AG04450 (cell line): ENCODE data around the gene CD83. TPM values are rescaled to one million over a fixed set of nuclear protein-coding genes. Genes with fewer than 3 reads are reported as not detected.
"Not testable (repeated sequence)": the region's sequence is repeated elsewhere in the genome, so short reads cannot be mapped to it uniquely, and the experiment has no call there.

Experiments
- CTCF ChIA-PET: fragments of 300-600, 350-600 bp; formaldehyde crosslinking; extraction: SDS; loops from one replicate; lab custom pipeline; 2022; ENCODE audit warnings: antibody characterized with exemption, inconsistent platforms; lab: Charles Lee
- POLR2A ChIA-PET: fragments of 350-600 bp; formaldehyde crosslinking; extraction: SDS; loops from one replicate; lab custom pipeline; 2021; ENCODE audit warnings: antibody characterized with exemption, inconsistent platforms; lab: Yijun Ruan, JAX
- DNase-seq: peaks from one replicate; pipeline ENCODE4 v3.0.0-alpha.2; 2011; ENCODE audit warnings: low read depth, low spot score
- H3K27ac ChIP-seq: one replicate; pipeline ENCODE4 v1.5.1; 2012; ENCODE audit warnings: low read depth, low read length, control low read depth
- H3K27me3 ChIP-seq: one replicate; pipeline ENCODE4 v1.6.0; 2012; ENCODE audit warnings: low read length; ENCODE audit not compliant: control insufficient read depth, insufficient read depth
- H3K4me3 ChIP-seq: 2 replicates; pipeline ENCODE4 v1.5.1; 2011; ENCODE audit warnings: mild to moderate bottlenecking, low read depth, low read length, control low read depth
- H3K9me3 ChIP-seq: 2 replicates; pipeline ENCODE4 v1.5.1; 2012; ENCODE audit warnings: low read length; ENCODE audit not compliant: control insufficient read depth, insufficient read depth
- polyA plus RNA-seq: library from polyadenylated mRNA; depleted of rRNA; stranded (reverse); fragments of >200 nt; gene quantifications from 2 replicates; pipeline ENCODE4 v1.2.3, GENCODE V29; 2011
- TF ChIP-seq, protein P1 (sequence below): IDR thresholded peaks from 2 replicates; pipeline ENCODE4 v1.5.1; 2011; ENCODE audit warnings: low read depth, low read length, control low read depth, inconsistent platforms

CD83 gene
- polyA plus RNA-seq, 1 experiment: 3.5 TPM

DNA sequence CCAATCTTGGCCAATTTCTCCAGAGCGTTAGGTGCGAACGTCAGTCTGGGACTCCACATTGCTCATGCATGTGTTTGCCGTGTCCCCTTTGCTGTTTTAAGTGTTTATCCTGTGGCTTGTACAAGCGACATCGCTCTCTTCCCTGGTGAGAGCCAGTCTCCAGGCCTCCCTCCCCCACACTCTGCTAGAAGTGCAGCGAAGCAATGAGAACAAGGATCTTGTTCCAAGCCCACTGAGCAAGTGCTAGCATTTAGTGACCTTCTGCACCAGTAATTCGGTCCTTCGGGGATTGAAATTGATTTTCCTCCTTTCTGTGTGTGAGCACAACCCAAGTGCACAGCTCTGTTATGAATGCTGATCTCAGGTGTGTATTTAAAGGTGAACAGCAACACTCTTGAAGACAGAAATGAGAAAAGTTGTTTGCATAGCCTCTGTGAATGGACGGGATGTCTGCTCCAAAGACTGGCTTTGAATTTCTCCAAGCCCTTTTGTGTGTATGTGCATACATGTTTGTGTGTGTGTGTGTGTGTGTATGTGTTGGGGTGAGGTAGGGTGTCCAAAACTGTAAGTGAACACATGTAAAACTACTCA, 29.0 kb downstream of the CD83 start:
- no peak overlapping the region for H3K27ac ChIP-seq
- TF ChIP-seq, protein P1, sequence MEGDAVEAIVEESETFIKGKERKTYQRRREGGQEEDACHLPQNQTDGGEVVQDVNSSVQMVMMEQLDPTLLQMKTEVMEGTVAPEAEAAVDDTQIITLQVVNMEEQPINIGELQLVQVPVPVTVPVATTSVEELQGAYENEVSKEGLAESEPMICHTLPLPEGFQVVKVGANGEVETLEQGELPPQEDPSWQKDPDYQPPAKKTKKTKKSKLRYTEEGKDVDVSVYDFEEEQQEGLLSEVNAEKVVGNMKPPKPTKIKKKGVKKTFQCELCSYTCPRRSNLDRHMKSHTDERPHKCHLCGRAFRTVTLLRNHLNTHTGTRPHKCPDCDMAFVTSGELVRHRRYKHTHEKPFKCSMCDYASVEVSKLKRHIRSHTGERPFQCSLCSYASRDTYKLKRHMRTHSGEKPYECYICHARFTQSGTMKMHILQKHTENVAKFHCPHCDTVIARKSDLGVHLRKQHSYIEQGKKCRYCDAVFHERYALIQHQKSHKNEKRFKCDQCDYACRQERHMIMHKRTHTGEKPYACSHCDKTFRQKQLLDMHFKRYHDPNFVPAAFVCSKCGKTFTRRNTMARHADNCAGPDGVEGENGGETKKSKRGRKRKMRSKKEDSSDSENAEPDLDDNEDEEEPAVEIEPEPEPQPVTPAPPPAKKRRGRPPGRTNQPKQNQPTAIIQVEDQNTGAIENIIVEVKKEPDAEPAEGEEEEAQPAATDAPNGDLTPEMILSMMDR: no peak
- DNase-seq: no peak
- H3K4me3 ChIP-seq: no peak overlapping the region
- H3K9me3 ChIP-seq: no peaks in the 10 kb centered on the region
- POLR2A ChIA-PET: no interaction called here
- CTCF ChIA-PET: interaction anchor here (0.9 to 6.0 kb wide), 4 partner anchors 10 to 237 kb away, joined by 3 to 68 read pairs (median 12); no protein-coding TSS in a partner anchor
- H3K27me3 ChIP-seq: peaks cover 37% of the 10 kb centered on the region

DNA sequence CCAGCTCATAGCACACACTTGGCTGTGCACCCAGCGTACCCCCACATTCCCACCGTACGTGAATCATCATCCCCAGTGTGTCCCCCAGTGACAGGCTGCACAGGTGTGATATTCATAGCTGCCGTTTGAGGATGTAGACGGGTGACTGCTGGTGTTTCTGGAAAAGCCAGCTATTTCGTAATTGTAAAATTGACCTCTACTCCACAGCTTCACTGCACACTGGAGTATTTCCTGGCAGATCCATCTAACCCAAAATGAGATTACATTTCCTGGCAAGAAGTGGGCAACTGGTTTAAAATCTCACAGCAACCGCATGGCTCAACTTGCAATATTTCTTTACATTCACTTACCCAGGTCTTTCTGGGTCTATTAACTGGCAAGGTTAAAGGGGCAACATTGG, 30.3 kb downstream of the CD83 start:
- ChIA-PET POLR2A (no interaction called here), CTCF (interaction anchor here (0.9 to 2.7 kb wide), 4 partner anchors 19 to 239 kb away, joined by 3 to 13 read pairs (median 6); no protein-coding TSS in a partner anchor)
- DNase-seq: no peak
- Histone ChIP-seq H3K4me3 (no peak overlapping the region), H3K27me3 (peaks cover 37% of the 10 kb centered on the region), H3K27ac (no peak overlapping the region), H3K9me3 (no peaks in the 10 kb centered on the region)
- TF ChIP-seq, protein P1: no peak

DNA sequence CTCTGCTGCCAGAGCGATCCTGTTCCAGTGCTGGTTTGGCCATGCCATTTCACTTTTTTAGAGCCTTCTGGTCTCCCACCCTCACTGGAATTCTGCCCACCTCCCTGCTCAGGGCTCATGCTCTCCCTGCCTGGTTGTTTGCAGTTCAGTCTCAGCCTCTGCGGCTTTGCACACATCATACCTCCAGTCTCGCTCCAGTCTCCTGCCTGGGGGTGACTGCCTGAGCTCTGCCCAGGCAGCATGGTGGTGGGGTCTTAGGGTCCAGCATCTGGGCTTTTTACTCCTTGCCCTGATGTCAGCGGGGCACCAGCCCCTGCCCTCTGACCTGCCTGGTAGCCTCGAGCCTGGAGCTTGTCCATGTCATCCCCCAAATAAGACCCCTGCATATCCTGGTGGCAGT, 30.9 kb downstream of the CD83 start:
- ChIA-PET CTCF (interaction anchor here (0.6 to 2.7 kb wide), 4 partner anchors 19 to 1287 kb away, joined by 3 to 13 read pairs (median 6); no protein-coding TSS in a partner anchor), POLR2A (no interaction called here)
- TF ChIP-seq, protein P1: no peak
- no peak overlapping the region for H3K27ac ChIP-seq
- H3K4me3 ChIP-seq: no peak overlapping the region
- H3K27me3 ChIP-seq: peaks cover 40% of the 10 kb centered on the region
- no peaks in the 10 kb centered on the region for H3K9me3 ChIP-seq
- DNase-seq: no peak

DNA sequence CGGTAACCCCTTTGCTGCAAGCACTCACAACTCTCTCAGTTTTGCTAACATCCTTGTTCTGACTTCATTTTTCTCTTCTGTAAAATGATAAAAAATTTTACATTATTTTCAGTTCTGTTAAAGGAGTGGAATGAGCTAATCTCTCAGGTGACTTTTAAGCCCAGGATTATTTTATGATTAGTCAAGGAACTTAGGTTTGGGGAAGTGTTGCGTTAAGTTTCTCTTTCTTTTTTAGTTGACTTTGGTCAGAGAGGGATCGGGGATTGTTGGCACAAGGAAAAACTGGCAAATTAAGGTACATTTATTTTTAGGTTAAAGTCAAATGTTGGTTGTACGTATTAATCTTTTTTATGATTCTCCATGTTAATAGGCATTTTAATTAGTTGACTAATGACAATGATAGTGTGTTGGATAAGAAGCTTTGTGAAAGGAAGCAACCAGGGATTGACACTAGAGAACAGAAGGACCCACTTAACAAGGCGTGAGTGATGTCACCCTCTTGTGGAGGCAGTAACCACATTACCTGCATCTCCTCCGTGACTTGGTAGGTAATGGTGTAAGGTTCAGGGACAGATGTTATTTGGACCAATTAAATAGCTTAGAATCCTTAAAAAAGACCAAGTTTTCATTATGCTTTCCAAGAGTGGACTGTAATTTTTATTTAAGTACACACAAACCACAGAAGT, 31.6 kb downstream of the CD83 start:
- H3K27me3 ChIP-seq: peaks cover 40% of the 10 kb centered on the region
- no peak overlapping the region for H3K27ac ChIP-seq
- no peak overlapping the region for H3K4me3 ChIP-seq
- ChIA-PET CTCF (interaction anchor here (0.6 to 2.7 kb wide), 3 partner anchors 20 to 1286 kb away, joined by 4 to 13 read pairs (median 7); no protein-coding TSS in a partner anchor), POLR2A (no interaction called here)
- H3K9me3 ChIP-seq: no peaks in the 10 kb centered on the region
- TF ChIP-seq, protein P1: no peak
- no peak for DNase-seq

DNA sequence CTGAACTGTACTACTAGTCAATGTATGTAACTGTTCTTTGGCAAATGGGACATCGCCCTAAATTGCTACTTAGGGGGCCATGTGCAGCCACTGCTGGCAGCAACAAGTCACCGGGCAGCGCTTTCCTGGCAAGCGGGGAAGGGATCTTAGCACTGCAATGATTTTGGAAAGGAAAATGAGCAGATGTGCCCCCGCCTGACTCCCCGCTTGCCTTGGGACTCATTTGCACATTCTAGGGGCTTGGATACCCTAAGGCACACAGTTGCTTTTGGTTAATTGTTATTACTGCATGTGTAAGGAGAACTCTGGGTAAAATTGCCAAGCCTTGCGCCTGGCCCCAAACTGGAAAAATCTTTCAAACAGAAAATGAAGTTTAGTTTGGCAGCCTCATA, 32.2 kb downstream of the CD83 start:
- Histone ChIP-seq H3K27me3 (peaks cover 40% of the 10 kb centered on the region), H3K4me3 (no peak overlapping the region), H3K9me3 (no peaks in the 10 kb centered on the region), H3K27ac (no peak overlapping the region)
- CTCF ChIA-PET: interaction anchor here (2.0 to 2.7 kb wide), 2 partner anchors 21 to 241 kb away, joined by 7 to 13 read pairs; no protein-coding TSS in a partner anchor
- POLR2A ChIA-PET: no interaction called here
- no peak for DNase-seq
- TF ChIP-seq, protein P1: no peak

DNA sequence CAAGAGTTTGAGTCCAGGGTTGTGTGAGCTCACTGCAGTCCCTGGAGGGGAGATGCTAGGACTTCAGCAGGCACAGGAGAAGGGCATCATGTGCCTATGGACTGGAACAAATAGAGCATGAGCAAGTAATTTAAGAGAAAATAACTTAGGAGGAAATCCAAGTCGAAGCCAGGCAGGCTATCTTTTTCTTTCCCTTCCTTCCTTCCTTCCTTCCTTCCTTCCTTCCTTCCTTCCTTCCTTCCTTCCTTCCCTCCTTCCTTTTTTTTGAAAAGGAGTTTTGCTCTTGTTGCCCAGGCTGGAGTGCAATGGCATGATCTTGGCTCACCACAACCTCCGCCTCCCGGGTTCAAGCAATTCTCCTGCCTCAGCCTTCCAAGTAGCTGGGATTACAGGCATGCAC, 33.7 kb downstream of the CD83 start:
- DNase-seq, H3K9me3 ChIP-seq, H3K27ac ChIP-seq, POLR2A ChIA-PET, H3K4me3 ChIP-seq: not testable (repeated sequence)
- CTCF ChIA-PET: interaction anchor here (0.9 to 1.9 kb wide), 2 partner anchors 242 to 356 kb away, joined by 4 to 9 read pairs; no protein-coding TSS in a partner anchor
- peaks cover 30% of the 10 kb centered on the region for H3K27me3 ChIP-seq
